ENCODE results near the gene PFKL.

PFKL gene

DNA sequence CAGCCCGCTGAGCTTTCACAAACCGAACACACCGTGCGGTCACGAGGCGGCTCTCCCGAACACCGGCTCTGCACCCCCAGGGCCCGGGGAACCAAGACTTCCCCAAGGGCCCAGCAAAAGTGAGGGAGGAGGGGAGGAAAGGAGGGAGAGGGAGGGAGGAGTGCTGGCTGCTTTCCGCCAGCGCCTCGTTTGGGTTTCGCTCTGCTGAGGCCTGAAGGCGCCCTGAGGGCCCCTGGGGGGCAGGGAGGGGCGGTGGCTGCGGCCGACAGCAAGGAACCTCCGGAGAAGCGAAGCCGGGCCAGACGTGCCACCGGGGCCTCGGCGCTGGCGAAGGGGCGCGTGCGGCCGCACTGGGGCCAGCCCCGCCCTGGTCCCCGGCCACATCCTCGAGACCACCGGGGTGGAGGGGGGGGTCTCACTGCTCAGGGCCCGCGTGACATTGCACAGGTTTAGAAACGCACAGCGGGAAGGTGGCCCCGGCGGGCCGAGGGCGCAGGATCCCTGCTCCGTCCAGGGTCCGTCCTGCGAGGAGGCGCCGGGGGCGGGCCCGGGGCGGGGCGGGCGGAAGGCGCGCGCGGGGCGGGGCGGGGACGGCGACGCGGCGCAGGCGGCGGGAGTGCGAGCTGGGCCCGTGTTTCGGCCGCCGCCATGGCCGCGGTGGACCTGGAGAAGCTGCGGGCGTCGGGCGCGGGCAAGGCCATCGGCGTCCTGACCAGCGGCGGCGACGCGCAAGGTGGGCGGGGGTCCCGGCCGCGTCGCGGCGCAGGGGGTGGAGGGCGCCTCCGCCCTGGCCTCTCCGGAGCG, at the start of gene PFKL:
PFKL (plus strand) TSS at position 596 of the 804 bp plus-strand sequence; CDS start at position 649, 53 bp downstream.
- Histone ChIP-seq H3K4me1 (ENCODE audit: insufficient read depth, low read length) (peaks cover 23% of the 10 kb centered on the region), H3K27ac (ENCODE audit: low read depth, low read length) (peak within 1 kb of the TSS; percentile 58), H3K4me3 (ENCODE audit: low read depth in 1 of 2, low read length in 2 of 2) (peak within 1 kb of the TSS; percentile 74 to 79)

DNA sequence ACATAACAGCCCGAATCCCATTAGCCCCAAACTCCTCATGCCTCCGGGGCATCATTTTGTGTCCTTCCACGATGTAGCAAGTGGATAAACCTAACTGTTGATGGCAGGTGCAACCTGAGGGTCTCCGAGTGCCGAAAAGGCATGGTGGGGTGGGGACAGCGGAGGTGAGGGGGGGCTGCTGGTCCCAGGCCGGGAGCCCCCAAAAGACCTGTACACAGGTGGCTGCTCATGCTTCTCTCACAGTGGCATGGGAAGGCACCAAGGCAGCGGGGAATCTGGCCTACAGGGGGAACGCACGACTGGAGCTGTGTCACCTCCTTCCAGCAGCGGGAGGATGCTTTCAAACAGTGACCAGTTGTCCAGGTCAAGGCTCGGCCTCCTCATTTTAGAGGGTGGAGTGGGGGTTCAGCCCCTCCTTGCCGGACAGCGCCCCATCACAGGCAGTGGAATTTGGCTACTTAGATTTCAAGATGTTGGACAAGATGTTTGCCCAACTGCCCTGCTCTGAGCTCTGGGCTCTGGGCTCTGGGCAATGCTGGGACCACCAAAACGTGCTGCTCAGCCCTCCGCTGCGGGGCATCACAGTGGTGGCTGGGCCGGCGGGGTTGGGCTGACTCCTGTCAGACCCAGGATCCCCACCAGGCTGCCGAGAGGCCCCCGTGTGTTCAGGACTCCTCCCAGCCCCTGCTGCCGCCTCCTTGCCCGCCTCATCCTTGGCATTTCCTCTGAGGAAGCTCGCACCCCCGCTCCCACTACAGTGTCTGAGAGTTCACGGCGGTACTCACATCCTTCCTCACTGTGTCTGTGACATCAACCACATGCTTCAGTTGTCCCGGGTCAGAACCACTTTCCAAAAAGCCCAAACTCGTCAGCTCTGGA, 45.8 kb upstream of the PFKL start:
- Histone ChIP-seq H3K9ac (ENCODE audit: low read length) (no peak overlapping the region), H3K4me3 (ENCODE audit: low read depth in 1 of 2, low read length in 2 of 2) (no peak overlapping the region), H3K4me1 (ENCODE audit: insufficient read depth, low read length) (no peaks in the 10 kb centered on the region), H3K27ac (ENCODE audit: low read depth, low read length) (no peak overlapping the region), H3K27me3 (ENCODE audit: control insufficient read depth in 1 of 2, insufficient read depth in 2 of 2, low read length in 2 of 2) (no peaks in the 10 kb centered on the region), H3K36me3 (ENCODE audit: insufficient read depth, low read length) (no peaks in the 10 kb centered on the region), H3K9me3 (ENCODE audit: low read length) (no peaks in the 10 kb centered on the region)

More for the DNA sequence above, at the start of gene PFKL:
- Histone ChIP-seq H3K9me3 (ENCODE audit: low read length) (no peaks in the 10 kb centered on the region), H3K9ac (ENCODE audit: low read length) (peak within 1 kb of the TSS; percentile 65), H3K27me3 (ENCODE audit: control insufficient read depth in 1 of 2, insufficient read depth in 2 of 2, low read length in 2 of 2) (peaks cover 0 to 19% of the 10 kb centered on the region in 2 donors), H3K36me3 (ENCODE audit: insufficient read depth, low read length) (no peaks in the 10 kb centered on the region)

- Histone ChIP-seq H3K27me3 (ENCODE audit: control insufficient read depth in 1 of 2, insufficient read depth in 2 of 2, low read length in 2 of 2) (no peaks in the 10 kb centered on the region), H3K4me1 (ENCODE audit: insufficient read depth, low read length) (no peaks in the 10 kb centered on the region), H3K9me3 (ENCODE audit: low read length) (no peaks in the 10 kb centered on the region), H3K27ac (ENCODE audit: low read depth, low read length) (no peak overlapping the region), H3K4me3 (ENCODE audit: low read depth in 1 of 2, low read length in 2 of 2) (no peak overlapping the region), H3K36me3 (ENCODE audit: insufficient read depth, low read length) (no peaks in the 10 kb centered on the region), H3K9ac (ENCODE audit: low read length) (no peak overlapping the region)
Observed at GRCh38 chr21:44255511-44255981, 44.3 kb upstream of the PFKL start.

- Histone ChIP-seq H3K27me3 (ENCODE audit: control insufficient read depth in 1 of 2, insufficient read depth in 2 of 2, low read length in 2 of 2) (no peaks in the 10 kb centered on the region), H3K4me1 (ENCODE audit: insufficient read depth, low read length) (no peaks in the 10 kb centered on the region), H3K27ac (ENCODE audit: low read depth, low read length) (no peak overlapping the region), H3K36me3 (ENCODE audit: insufficient read depth, low read length) (no peaks in the 10 kb centered on the region), H3K9ac (ENCODE audit: low read length) (no peak overlapping the region), H3K9me3 (ENCODE audit: low read length) (no peaks in the 10 kb centered on the region), H3K4me3 (ENCODE audit: low read depth in 1 of 2, low read length in 2 of 2) (no peak overlapping the region)
Observed at GRCh38 chr21:44258056-44258725, 41.7 kb upstream of the PFKL start.

DNA sequence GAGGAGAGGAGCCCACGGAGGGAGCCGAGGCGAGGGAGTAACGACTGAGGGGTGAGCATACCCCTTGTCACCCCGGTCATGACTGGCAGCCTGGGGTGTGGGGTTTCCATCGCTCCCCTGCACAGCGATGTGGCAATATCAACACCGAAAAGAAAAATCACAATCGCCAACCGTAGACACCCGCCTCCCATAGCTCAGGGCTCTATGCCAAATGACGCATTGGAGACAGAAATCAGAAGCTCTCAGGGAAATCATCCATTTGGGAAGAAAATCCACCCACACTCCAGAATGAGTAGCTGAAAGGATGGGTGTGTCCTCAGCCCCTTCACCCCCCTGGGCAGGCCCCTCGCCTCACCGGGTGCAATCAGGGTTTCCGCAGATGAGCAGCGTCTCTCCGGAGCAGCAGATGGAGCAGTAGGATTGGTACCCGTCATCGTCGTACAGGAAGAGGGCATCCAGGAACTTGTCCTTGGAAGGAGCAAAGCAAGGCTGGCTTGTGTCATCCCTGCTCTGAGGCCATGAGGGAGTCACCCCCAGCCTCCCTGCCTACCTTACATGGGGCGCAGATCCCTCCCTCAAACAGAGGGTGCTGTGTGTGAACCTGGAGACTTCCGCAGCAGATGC, 40.7 kb upstream of the PFKL start:
- no peak overlapping the region for H3K4me3 ChIP-seq (ENCODE audit: low read depth in 1 of 2, low read length in 2 of 2)
- H3K9ac ChIP-seq (ENCODE audit: low read length) = no peak overlapping the region

GRCh38 chr21:44260066-44260465, 39.8 kb upstream of the PFKL start:
- Histone ChIP-seq H3K4me1 (ENCODE audit: insufficient read depth, low read length) (no peaks in the 10 kb centered on the region), H3K9me3 (ENCODE audit: low read length) (no peaks in the 10 kb centered on the region), H3K27me3 (ENCODE audit: control insufficient read depth in 1 of 2, insufficient read depth in 2 of 2, low read length in 2 of 2) (no peaks in the 10 kb centered on the region), H3K4me3 (ENCODE audit: low read depth in 1 of 2, low read length in 2 of 2) (no peak overlapping the region), H3K36me3 (ENCODE audit: insufficient read depth, low read length) (no peaks in the 10 kb centered on the region), H3K27ac (ENCODE audit: low read depth, low read length) (no peak overlapping the region), H3K9ac (ENCODE audit: low read length) (no peak overlapping the region)

More for the DNA sequence above, 40.7 kb upstream of the PFKL start:
- Histone ChIP-seq H3K36me3 (ENCODE audit: insufficient read depth, low read length) (no peaks in the 10 kb centered on the region), H3K27ac (ENCODE audit: low read depth, low read length) (no peak overlapping the region), H3K4me1 (ENCODE audit: insufficient read depth, low read length) (no peaks in the 10 kb centered on the region), H3K27me3 (ENCODE audit: control insufficient read depth in 1 of 2, insufficient read depth in 2 of 2, low read length in 2 of 2) (no peaks in the 10 kb centered on the region), H3K9me3 (ENCODE audit: low read length) (no peaks in the 10 kb centered on the region)

GRCh38 chr21:44260791-44261631, 38.8 kb upstream of the PFKL start:
- Histone ChIP-seq H3K27ac (ENCODE audit: low read depth, low read length) (no peak overlapping the region), H3K27me3 (ENCODE audit: control insufficient read depth in 1 of 2, insufficient read depth in 2 of 2, low read length in 2 of 2) (no peaks in the 10 kb centered on the region), H3K36me3 (ENCODE audit: insufficient read depth, low read length) (no peaks in the 10 kb centered on the region), H3K4me1 (ENCODE audit: insufficient read depth, low read length) (no peaks in the 10 kb centered on the region), H3K9me3 (ENCODE audit: low read length) (no peaks in the 10 kb centered on the region), H3K4me3 (ENCODE audit: low read depth in 1 of 2, low read length in 2 of 2) (no peak overlapping the region), H3K9ac (ENCODE audit: low read length) (no peak overlapping the region)

GRCh38 chr21:44261675-44262295, 38.1 kb upstream of the PFKL start, which contains the start of gene DNMT3L:
DNMT3L (minus strand) TSS chr21:44261897; CDS start chr21:44261259, 638 bp downstream.
- Histone ChIP-seq H3K27me3 (ENCODE audit: control insufficient read depth in 1 of 2, insufficient read depth in 2 of 2, low read length in 2 of 2) (no peaks in the 10 kb centered on the region), H3K27ac (ENCODE audit: low read depth, low read length) (no peak within 1 kb of the TSS), H3K4me1 (ENCODE audit: insufficient read depth, low read length) (no peaks in the 10 kb centered on the region), H3K4me3 (ENCODE audit: low read depth in 1 of 2, low read length in 2 of 2) (no peak within 1 kb of the TSS), H3K9ac (ENCODE audit: low read length) (no peak within 1 kb of the TSS), H3K36me3 (ENCODE audit: insufficient read depth, low read length) (no peaks in the 10 kb centered on the region), H3K9me3 (ENCODE audit: low read length) (no peaks in the 10 kb centered on the region)

DNA sequence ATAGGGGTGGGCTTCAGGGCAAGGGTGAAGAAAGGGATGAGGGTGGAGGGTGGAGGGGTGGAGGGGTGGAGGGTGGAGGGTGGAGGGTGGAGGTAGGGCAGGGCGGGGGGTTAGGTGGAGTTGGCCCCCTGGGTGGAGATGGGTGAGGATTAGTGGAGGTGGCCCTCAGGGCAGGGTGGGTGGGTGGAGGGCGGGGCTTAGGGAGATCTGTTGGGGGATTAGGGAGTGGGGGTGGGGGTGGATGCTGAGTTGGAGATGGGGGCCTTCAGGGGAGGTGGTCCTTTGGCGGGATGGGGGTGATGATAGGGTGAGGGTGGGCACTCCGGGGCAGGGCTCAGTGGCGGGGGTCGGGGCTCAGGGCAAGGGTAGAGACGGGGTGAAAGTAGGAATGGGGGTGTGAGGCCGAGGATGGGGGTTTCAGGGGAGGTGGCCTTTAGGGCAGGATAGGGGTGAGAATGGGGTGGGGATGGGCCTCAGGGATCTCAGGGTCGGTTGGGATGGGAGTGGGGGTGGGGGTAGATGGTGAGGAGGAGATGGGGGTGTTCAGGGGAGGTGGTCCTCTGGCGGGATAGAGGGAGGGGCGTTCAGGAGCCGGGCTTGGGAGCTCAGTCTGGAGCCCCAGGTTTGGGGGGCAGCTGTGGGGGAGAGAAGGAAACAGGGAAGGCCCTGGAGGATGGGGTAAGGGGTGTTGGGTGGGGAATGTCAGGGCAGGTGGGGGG, 37.4 kb upstream of the PFKL start:
- Histone ChIP-seq H3K27me3 (ENCODE audit: control insufficient read depth in 1 of 2, insufficient read depth in 2 of 2, low read length in 2 of 2) (no peaks in the 10 kb centered on the region), H3K4me3 (ENCODE audit: low read depth in 1 of 2, low read length in 2 of 2) (no peak overlapping the region), H3K4me1 (ENCODE audit: insufficient read depth, low read length) (no peaks in the 10 kb centered on the region), H3K9me3 (ENCODE audit: low read length) (no peaks in the 10 kb centered on the region), H3K36me3 (ENCODE audit: insufficient read depth, low read length) (no peaks in the 10 kb centered on the region), H3K27ac (ENCODE audit: low read depth, low read length) (no peak overlapping the region), H3K9ac (ENCODE audit: low read length) (no peak overlapping the region)

All from muscle layer of colon (tissue), 2 donors.